CD4-positive, CD25-positive, alpha-beta regulatory T cell (primary cell): ENCODE data around the gene SYNPO2. TPM values are rescaled to one million over a fixed set of nuclear protein-coding genes. Genes with fewer than 3 reads are reported as not detected.

Experiments
- ATAC-seq, 2 donors: fragments of 150-1000 bp; cut with Tn5 transposase; one replicate each; pipeline ENCODE4 v1.10.0; 2021; ENCODE audit warnings: low read depth in 2 of 2, moderate number of reproducible peaks in 2 of 2, moderate library complexity in 1 of 2
- DNase-seq, 3 donors: peaks; one replicate each; pipeline versions ENCODE4 v3.0.0 to v3.0.0-alpha.2; 2012 to 2022; ENCODE audit warnings: mixed read lengths in 1 of 3
- H3K27ac ChIP-seq: one replicate; pipeline ENCODE4 v1.7.0; 2013; ENCODE audit warnings: mild to moderate bottlenecking, low read length; ENCODE audit not compliant: insufficient read depth, poor library complexity, severe bottlenecking
- H3K27me3 ChIP-seq: one replicate; pipeline ENCODE4 v1.7.0; 2013; ENCODE audit warnings: low read length; ENCODE audit not compliant: control insufficient read depth, insufficient read depth
- H3K36me3 ChIP-seq: one replicate; pipeline ENCODE4 v1.7.0; 2013; ENCODE audit warnings: mild to moderate bottlenecking, low read length, moderate library complexity; ENCODE audit not compliant: control insufficient read depth, insufficient read depth
- H3K4me1 ChIP-seq: 2 replicates; pipeline ENCODE4 v1.7.0; 2013; ENCODE audit warnings: mild to moderate bottlenecking, low read length; ENCODE audit not compliant: insufficient read depth, control insufficient read depth, poor library complexity, severe bottlenecking
- H3K4me3 ChIP-seq: one replicate; pipeline ENCODE4 v1.7.0; 2013; ENCODE audit warnings: low read depth, mild to moderate bottlenecking, low read length, moderate library complexity
- H3K9me3 ChIP-seq, 2 experiments: 1 replicate in 1 of 2; 2 replicates in 1 of 2; pipeline ENCODE4 v1.7.0; 2013; ENCODE audit warnings: low read length in 2 of 2, mild to moderate bottlenecking in 1 of 2, moderate library complexity in 1 of 2; ENCODE audit not compliant: control insufficient read depth in 2 of 2
- H3K27ac Mint-ChIP-seq, 3 donors: one replicate each; pipeline ENCODE4 v1.8.0; 2020 to 2022; ENCODE audit warnings: mild to moderate bottlenecking in 3 of 3, mixed read lengths in 3 of 3, moderate library complexity in 2 of 3
- H3K27me3 Mint-ChIP-seq: one replicate; pipeline ENCODE4 v1.8.0; 2022; ENCODE audit warnings: mild to moderate bottlenecking, mixed read lengths
- H3K36me3 Mint-ChIP-seq: one replicate; pipeline ENCODE4 v1.8.0; 2020; ENCODE audit warnings: mixed read lengths
- H3K4me1 Mint-ChIP-seq, 4 donors: one replicate each; pipeline ENCODE4 v1.8.0; 2020 to 2022; ENCODE audit warnings: mixed read lengths in 4 of 4, mild to moderate bottlenecking in 1 of 4
- H3K4me3 Mint-ChIP-seq, 4 donors: one replicate each; pipeline ENCODE4 v1.8.0; 2020 to 2022; ENCODE audit warnings: mild to moderate bottlenecking in 4 of 4, mixed read lengths in 4 of 4, moderate library complexity in 3 of 4
- H3K9me3 Mint-ChIP-seq, 7 donors: one replicate each; pipeline ENCODE4 v1.8.0; 2020 to 2022; ENCODE audit warnings: mixed read lengths in 7 of 7, mild to moderate bottlenecking in 3 of 7, moderate library complexity in 2 of 7
- polyA plus RNA-seq, 4 donors: library from polyadenylated mRNA; unstranded; fragments of 300-500 nt; fragmentation: Illumina TruSeq; gene quantifications; one replicate each; pipeline ENCODE4 v1.2.3, GENCODE V29; 2021
- total RNA-seq: library from RNA; stranded (reverse); gene quantifications from one replicate; pipeline ENCODE4 v1.2.3, GENCODE V29; 2022

SYNPO2 gene
- total and polyA plus RNA-seq, 5 donors from 2014 or later: 0.13 to 0.35 (median 0.25) TPM

DNA sequence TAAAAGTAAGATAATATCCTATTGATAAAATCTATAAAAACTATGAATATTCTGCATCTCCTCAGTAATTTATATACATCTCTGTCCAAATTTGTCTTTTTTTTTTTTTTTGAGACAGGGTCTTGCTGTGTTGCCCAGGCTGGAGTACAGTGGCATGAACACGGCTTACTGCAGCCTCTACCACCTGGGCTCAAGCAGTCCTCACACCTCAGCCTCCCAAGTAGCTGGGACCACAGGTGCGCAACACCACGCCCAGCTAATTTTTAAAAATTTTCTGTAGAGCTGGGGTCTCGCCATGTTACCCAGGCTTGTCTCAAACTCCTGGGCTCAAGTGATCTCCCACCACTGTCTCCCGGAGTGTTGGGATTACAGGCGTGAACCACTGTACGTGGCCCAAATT is 40.4 kb upstream of the SYNPO2 start:
- ATAC-seq: no peak
- Histone ChIP-seq H3K27me3 (peaks cover 5% of the 10 kb centered on the region), H3K4me1 (peaks cover 19% of the 10 kb centered on the region), H3K9me3 (no peaks in the 10 kb centered on the region), H3K36me3 (no peaks in the 10 kb centered on the region), H3K4me3 (no peak overlapping the region), H3K27ac (no peak overlapping the region)
- no peak for DNase-seq
- peaks cover 5% of the 10 kb centered on the region for H3K27me3 Mint-ChIP-seq
- H3K36me3 Mint-ChIP-seq: peaks cover 11% of the 10 kb centered on the region
- peaks cover 0 to 6% (median 2%) of the 10 kb centered on the region in 7 donors for H3K9me3 Mint-ChIP-seq
- H3K27ac Mint-ChIP-seq: no peak overlapping the region
- peaks cover 17 to 31% (median 21%) of the 10 kb centered on the region in 4 donors for H3K4me1 Mint-ChIP-seq
- H3K4me3 Mint-ChIP-seq: no peak overlapping the region

GRCh38 chr4:118848901-118849300 is 39.8 kb upstream of the SYNPO2 start:
- H3K4me1 Mint-ChIP-seq: peaks cover 18 to 38% (median 22%) of the 10 kb centered on the region in 4 donors
- Histone ChIP-seq H3K4me3 (no peak overlapping the region), H3K27ac (no peak overlapping the region), H3K36me3 (no peaks in the 10 kb centered on the region), H3K9me3 (no peaks in the 10 kb centered on the region), H3K4me1 (peaks cover 19% of the 10 kb centered on the region), H3K27me3 (peaks cover 5% of the 10 kb centered on the region)
- H3K27ac Mint-ChIP-seq: no peak overlapping the region
- H3K27me3 Mint-ChIP-seq: peaks cover 5% of the 10 kb centered on the region
- no peak overlapping the region for H3K4me3 Mint-ChIP-seq
- peaks cover 0 to 6% (median 2%) of the 10 kb centered on the region in 7 donors for H3K9me3 Mint-ChIP-seq
- peaks cover 11% of the 10 kb centered on the region for H3K36me3 Mint-ChIP-seq
- DNase-seq: no peak
- no peak for ATAC-seq

- Mint-ChIP-seq H3K4me3 (peak overlapping the region; percentile 88 to 97 (median 94)), H3K9me3 (peaks cover 0 to 6% (median 2%) of the 10 kb centered on the region in 7 donors), H3K4me1 (peaks cover 18 to 40% (median 25%) of the 10 kb centered on the region in 4 donors), H3K27ac (peak overlapping the region; percentile 96 to 98 (median 98)), H3K27me3 (peaks cover 5% of the 10 kb centered on the region), H3K36me3 (peaks cover 11% of the 10 kb centered on the region)
- H3K36me3 ChIP-seq: no peaks in the 10 kb centered on the region
- ATAC-seq (no peak), DNase-seq (no peak)
- H3K4me1 ChIP-seq: peaks cover 19% of the 10 kb centered on the region
- H3K27ac ChIP-seq: peak overlapping the region; percentile 65
- H3K27me3 ChIP-seq: peaks cover 5% of the 10 kb centered on the region
- peak overlapping the region; percentile 94 for H3K4me3 ChIP-seq
- H3K9me3 ChIP-seq: no peaks in the 10 kb centered on the region
Observed at GRCh38 chr4:118849867-118850487, 38.7 kb upstream of the SYNPO2 start.

- Histone ChIP-seq H3K27ac (peak overlapping the region; percentile 65), H3K4me1 (peaks cover 19% of the 10 kb centered on the region), H3K9me3 (no peaks in the 10 kb centered on the region), H3K4me3 (peak overlapping the region; percentile 94), H3K36me3 (no peaks in the 10 kb centered on the region), H3K27me3 (peaks cover 5% of the 10 kb centered on the region)
- Mint-ChIP-seq H3K27me3 (peaks cover 5% of the 10 kb centered on the region), H3K4me1 (peaks cover 19 to 40% (median 25%) of the 10 kb centered on the region in 4 donors), H3K27ac (peak overlapping the region; percentile 96 to 98 (median 98)), H3K4me3 (peak overlapping the region; percentile 88 to 97 (median 94)), H3K9me3 (peaks cover 0 to 6% (median 2%) of the 10 kb centered on the region in 7 donors), H3K36me3 (peaks cover 11% of the 10 kb centered on the region)
- DNase-seq (peak; percentile 36 to 85 (median 59)), ATAC-seq (peak; percentile 87 to 94)
Observed at GRCh38 chr4:118850488-118851173, 38.0 kb upstream of the SYNPO2 start.

GRCh38 chr4:118857760-118858159 is 30.9 kb upstream of the SYNPO2 start:
- Histone ChIP-seq H3K27ac (no peak overlapping the region), H3K4me1 (no peaks in the 10 kb centered on the region), H3K4me3 (no peak overlapping the region), H3K36me3 (no peaks in the 10 kb centered on the region), H3K27me3 (no peaks in the 10 kb centered on the region), H3K9me3 (no peaks in the 10 kb centered on the region)
- no peaks in the 10 kb centered on the region for H3K36me3 Mint-ChIP-seq
- DNase-seq: no peak
- H3K9me3 Mint-ChIP-seq: peaks cover 0 to 3% (median 0%) of the 10 kb centered on the region in 7 donors
- ATAC-seq: no peak
- no peak overlapping the region for H3K27ac Mint-ChIP-seq
- no peaks in the 10 kb centered on the region for H3K27me3 Mint-ChIP-seq
- peaks cover 8 to 16% (median 10%) of the 10 kb centered on the region in 4 donors for H3K4me1 Mint-ChIP-seq
- no peak overlapping the region for H3K4me3 Mint-ChIP-seq

DNA sequence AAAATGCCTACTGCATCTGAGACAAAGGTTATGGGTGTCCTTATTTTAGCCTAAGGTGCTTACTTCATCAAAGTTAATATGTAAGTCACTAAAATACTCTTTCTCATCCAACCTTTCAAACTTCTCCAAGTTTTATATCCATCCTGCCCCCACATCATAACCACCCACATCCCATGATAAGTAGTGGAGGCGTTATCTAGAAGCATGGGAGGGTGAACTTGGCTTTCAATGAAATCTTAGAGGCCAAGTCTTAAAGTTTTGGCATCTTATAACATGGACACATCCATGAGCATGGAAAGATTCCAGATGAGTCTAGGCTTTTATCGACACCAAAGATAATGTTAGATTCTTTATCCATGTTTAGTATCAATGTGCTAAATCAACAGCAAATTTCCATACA is 29.9 kb upstream of the SYNPO2 start:
- H3K27me3 ChIP-seq: no peaks in the 10 kb centered on the region
- H3K27me3 Mint-ChIP-seq: no peaks in the 10 kb centered on the region
- H3K4me3 Mint-ChIP-seq: no peak overlapping the region
- H3K4me1 ChIP-seq: no peaks in the 10 kb centered on the region
- no peak overlapping the region for H3K4me3 ChIP-seq
- ATAC-seq (no peak), DNase-seq (no peak)
- no peak overlapping the region for H3K27ac Mint-ChIP-seq
- H3K4me1 Mint-ChIP-seq: peaks cover 6 to 11% (median 8%) of the 10 kb centered on the region in 4 donors
- H3K9me3 ChIP-seq: no peaks in the 10 kb centered on the region
- H3K36me3 Mint-ChIP-seq: no peaks in the 10 kb centered on the region
- H3K27ac ChIP-seq: no peak overlapping the region
- no peaks in the 10 kb centered on the region for H3K36me3 ChIP-seq
- H3K9me3 Mint-ChIP-seq: peaks cover 0 to 3% (median 0%) of the 10 kb centered on the region in 7 donors

- ATAC-seq (peak in 1 of 2 donors; percentile 53), DNase-seq (peak in 2 of 3 donors; percentile 13 to 37)
- H3K4me3 ChIP-seq: no peak overlapping the region
- no peaks in the 10 kb centered on the region for H3K9me3 ChIP-seq
- Mint-ChIP-seq H3K27me3 (peaks cover 5% of the 10 kb centered on the region), H3K9me3 (no peaks in the 10 kb centered on the region), H3K4me1 (no peaks in the 10 kb centered on the region), H3K27ac (no peak overlapping the region), H3K4me3 (no peak overlapping the region), H3K36me3 (no peaks in the 10 kb centered on the region)
- H3K27me3 ChIP-seq: no peaks in the 10 kb centered on the region
- H3K36me3 ChIP-seq: no peaks in the 10 kb centered on the region
- H3K27ac ChIP-seq: no peak overlapping the region
- no peaks in the 10 kb centered on the region for H3K4me1 ChIP-seq
Observed at GRCh38 chr4:118865091-118865708, 23.5 kb upstream of the SYNPO2 start.
